Bronchial epithelial cell (primary cell): ENCODE data around the gene HDAC4. TPM values are rescaled to one million over a fixed set of nuclear protein-coding genes. Genes with fewer than 3 reads are reported as not detected.

Experiments
- DNase-seq: peaks from one replicate; pipeline ENCODE4 v3.0.0-alpha.2; 2010; ENCODE audit warnings: low read depth
- FAIRE-seq: peaks from 2 replicates; lab custom pipeline; 2011; peaks lifted over from hg19 to GRCh38; lab: Jason Lieb, UNC
- H3K27me3 ChIP-seq: 2 replicates; pipeline ENCODE4 v1.5.1; 2011; ENCODE audit warnings: low read length; ENCODE audit not compliant: control insufficient read depth, insufficient read depth
- H3K36me3 ChIP-seq: 2 replicates; pipeline ENCODE4 v1.5.1; 2011; ENCODE audit warnings: low read length; ENCODE audit not compliant: control insufficient read depth, insufficient read depth
- H3K4me3 ChIP-seq: 2 replicates; pipeline ENCODE4 v1.5.1; 2011; ENCODE audit warnings: mild to moderate bottlenecking, low read depth, low read length, control low read depth
- CTCF ChIP-seq: IDR thresholded peaks from 2 replicates; pipeline ENCODE4 v1.5.1; 2011; ENCODE audit warnings: mild to moderate bottlenecking, moderate library complexity, low read length, control low read depth, inconsistent platforms; ENCODE audit not compliant: insufficient read depth, severe bottlenecking
- total RNA-seq: library from RNA; depleted of rRNA; stranded (reverse); fragments of >200 nt; gene quantifications from 2 replicates; pipeline ENCODE4 v1.2.1, GENCODE V29; 2014

The HDAC4 gene
- total RNA-seq, 1 donor from 2014 or later: 5.3 TPM

GRCh38 chr2:239390546-239391285 is 10.1 kb downstream of the HDAC4 start:
- TF ChIP-seq CTCF: no peak
- no peak overlapping the region for H3K4me3 ChIP-seq
- FAIRE-seq (no peak), DNase-seq (no peak)
- no peaks in the 10 kb centered on the region for H3K36me3 ChIP-seq
- H3K27me3 ChIP-seq: no peaks in the 10 kb centered on the region

GRCh38 chr2:239389414-239390329 is 11.1 kb downstream of the HDAC4 start:
- Histone ChIP-seq H3K4me3 (no peak overlapping the region), H3K27me3 (no peaks in the 10 kb centered on the region)
- no peak for DNase-seq

DNA sequence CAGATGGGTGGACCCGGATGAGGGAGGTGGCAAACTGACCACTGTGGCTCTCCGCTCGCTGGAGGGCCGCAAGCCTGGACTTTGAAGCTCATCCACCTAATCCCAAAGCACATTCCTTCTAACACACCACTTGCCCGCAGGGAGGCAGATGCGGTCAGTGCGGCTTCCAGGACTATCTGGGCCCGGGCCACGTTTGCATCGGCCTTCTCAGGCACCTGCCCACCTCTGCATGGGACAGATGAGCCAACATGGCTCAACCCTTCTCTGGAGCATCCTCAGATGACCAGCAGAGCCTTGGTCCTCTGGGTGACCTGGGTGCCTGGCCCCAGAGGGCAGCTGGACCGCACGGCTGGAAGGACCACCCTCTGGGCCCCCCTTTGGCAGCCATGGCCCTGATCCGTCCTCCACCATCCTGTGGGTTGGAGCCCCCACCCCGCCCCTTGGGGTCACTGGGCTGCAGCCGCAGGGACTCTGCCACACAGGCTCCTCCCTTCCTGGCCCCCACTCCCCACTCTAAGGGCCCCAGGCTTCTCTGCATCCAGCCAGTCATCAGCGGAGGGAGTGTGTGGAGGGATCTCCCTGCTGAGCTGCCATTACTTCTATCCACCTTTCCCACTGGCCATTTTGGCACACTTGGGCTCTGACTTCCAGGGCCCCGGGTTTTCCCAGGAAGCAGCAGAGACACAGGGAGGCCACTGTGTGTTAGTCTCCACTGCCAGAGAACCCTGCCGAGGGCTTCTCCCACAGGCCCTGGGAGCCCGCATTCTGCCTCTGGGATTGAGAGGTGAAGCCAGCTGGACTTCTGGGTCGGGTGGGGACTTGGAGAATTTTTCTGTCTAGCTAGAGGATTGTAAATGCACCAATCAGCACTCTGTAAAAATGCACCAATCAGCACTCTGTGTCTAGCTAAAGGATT is 12.3 kb downstream of the HDAC4 start:
- no peaks in the 10 kb centered on the region for H3K36me3 ChIP-seq
- FAIRE-seq: no peak
- no peaks in the 10 kb centered on the region for H3K27me3 ChIP-seq
- no peak for TF ChIP-seq CTCF
- no peak for DNase-seq
- no peak overlapping the region for H3K4me3 ChIP-seq

More at GRCh38 chr2:239389414-239390329, 11.1 kb downstream of the HDAC4 start:
- peak; percentile 90 for FAIRE-seq
- H3K36me3 ChIP-seq: no peaks in the 10 kb centered on the region
- TF ChIP-seq CTCF: no peak

DNA sequence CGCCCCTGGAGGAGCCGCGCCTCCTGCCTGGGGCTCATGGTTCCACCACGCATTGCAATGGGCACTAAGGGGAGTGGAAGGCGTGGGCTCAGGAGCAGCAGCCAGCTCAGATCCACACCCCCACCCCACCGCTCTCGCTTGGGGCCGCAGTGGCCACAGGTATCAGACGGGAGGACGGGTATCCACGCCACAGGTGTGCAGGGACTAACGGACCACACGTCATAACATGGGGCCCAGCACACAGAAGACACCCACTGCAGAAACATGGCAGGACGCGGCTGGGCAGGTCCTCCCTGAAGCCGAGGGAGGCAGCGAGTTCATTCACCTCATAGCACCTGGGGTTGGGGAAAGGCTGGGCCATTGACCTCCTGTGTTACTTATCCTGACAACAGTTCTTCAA is 13.0 kb downstream of the HDAC4 start:
- Histone ChIP-seq H3K27me3 (no peaks in the 10 kb centered on the region), H3K4me3 (no peak overlapping the region), H3K36me3 (no peaks in the 10 kb centered on the region)
- TF ChIP-seq CTCF: no peak
- DNase-seq (no peak), FAIRE-seq (no peak)

DNA sequence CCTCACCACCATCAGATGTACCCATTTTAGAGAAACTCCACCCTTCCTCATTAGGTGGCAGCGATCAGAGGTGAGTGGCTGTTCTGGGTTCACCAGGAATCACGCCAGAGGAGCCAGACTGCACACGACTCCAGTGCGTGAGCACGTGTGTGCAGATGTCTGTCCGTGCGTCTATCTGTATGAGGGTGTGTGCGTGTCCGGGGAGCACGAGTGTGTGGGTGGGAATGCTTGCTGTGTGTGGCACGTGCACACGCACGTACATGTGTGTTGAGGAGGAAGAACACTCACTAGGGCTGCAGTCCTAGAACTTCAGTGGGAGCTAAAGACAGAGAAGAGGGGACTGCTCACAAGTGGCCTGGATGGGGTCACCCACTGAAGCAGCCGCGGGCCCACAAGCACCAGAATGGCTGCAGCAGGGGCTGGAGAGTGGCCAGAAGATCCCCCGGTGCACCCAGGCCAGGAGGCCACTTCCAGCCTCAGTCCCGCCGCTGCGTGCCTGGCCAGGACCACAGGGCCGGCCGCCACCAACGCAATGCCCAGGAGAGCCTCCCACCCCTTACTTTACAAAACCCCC is 13.9 kb downstream of the HDAC4 start:
- TF ChIP-seq CTCF: no peak
- Histone ChIP-seq H3K36me3 (no peaks in the 10 kb centered on the region), H3K4me3 (no peak overlapping the region), H3K27me3 (no peaks in the 10 kb centered on the region)
- DNase-seq (no peak), FAIRE-seq (no peak)
